ENCODE results near the gene GKAP1. TPM values are rescaled to one million over a fixed set of nuclear protein-coding genes. Genes with fewer than 3 reads are reported as not detected.
"Not testable (repeated sequence)": the region's sequence is repeated elsewhere in the genome, so short reads cannot be mapped to it uniquely, and the experiment has no call there.

Gene GKAP1
- total RNA-seq, 2 donors from 2014 or later = 8.0 to 8.2 TPM

- intact Hi-C loops (cut with DNase I) = no loop called here
- ATAC-seq (peak; percentile 93), DNase-seq (peak; percentile 96 to 97 (median 96))
- Histone ChIP-seq H3K27me3 (no peaks in the 10 kb centered on the region), H3K4me1 (peaks cover 24% of the 10 kb centered on the region), H3K9me3 (no peaks in the 10 kb centered on the region), H3K36me3 (replicated peaks in 1 of 2; ENCODE audit: insufficient read depth in 1 of 2, low read depth in 2 of 2) (no peaks in the 10 kb centered on the region), H3K4me3 (peak within 1 kb of the TSS; percentile 65 to 77), H3K27ac (peak within 1 kb of the TSS; percentile 97 to 99 (median 98))
- WGBS, 2 donors = 0 to 2% methylated on average over 27 to 67 of the region's 67 CpGs
- TF ChIP-seq POLR2A (IDR thresholded peaks at IDR 0.05) = peak; percentile 96 to 98 (median 97)
- TF ChIP-seq, protein P1, sequence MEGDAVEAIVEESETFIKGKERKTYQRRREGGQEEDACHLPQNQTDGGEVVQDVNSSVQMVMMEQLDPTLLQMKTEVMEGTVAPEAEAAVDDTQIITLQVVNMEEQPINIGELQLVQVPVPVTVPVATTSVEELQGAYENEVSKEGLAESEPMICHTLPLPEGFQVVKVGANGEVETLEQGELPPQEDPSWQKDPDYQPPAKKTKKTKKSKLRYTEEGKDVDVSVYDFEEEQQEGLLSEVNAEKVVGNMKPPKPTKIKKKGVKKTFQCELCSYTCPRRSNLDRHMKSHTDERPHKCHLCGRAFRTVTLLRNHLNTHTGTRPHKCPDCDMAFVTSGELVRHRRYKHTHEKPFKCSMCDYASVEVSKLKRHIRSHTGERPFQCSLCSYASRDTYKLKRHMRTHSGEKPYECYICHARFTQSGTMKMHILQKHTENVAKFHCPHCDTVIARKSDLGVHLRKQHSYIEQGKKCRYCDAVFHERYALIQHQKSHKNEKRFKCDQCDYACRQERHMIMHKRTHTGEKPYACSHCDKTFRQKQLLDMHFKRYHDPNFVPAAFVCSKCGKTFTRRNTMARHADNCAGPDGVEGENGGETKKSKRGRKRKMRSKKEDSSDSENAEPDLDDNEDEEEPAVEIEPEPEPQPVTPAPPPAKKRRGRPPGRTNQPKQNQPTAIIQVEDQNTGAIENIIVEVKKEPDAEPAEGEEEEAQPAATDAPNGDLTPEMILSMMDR (IDR thresholded peaks at IDR 0.05) = peak in 3 of 7 experiments; percentile 13 to 26 (median 23)
These were observed 109.6 kb downstream of the GKAP1 start, which contains the start of gene UBQLN1 for GRCh38 chr9:83707768-83708514. Gene UBQLN1 (minus strand): TSS chr9:83707958. CDS start chr9:83707679, 279 bp downstream.

DNA sequence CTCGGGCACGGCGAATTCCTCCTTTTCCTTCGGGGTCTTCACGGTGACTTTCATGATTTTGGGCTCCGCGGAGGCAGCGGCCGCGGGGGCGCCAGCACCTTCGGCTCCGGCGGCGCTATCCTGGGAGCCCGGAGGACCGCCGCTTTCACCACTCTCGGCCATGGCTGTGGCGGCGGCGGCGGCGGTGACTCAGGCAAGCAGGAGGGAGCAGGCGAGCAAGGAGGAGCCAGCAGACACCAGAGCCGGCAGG, 110.1 kb downstream of the GKAP1 start:
- WGBS, 2 donors = 0% methylated on average over 26 of the region's 26 CpGs; no CpG with 5 or more reads in 1 of the 2 donors
- no peak for TF ChIP-seq POLR2A (IDR thresholded peaks at IDR 0.05)
- TF ChIP-seq, protein P1 (IDR thresholded peaks at IDR 0.05) = no peak
- Histone ChIP-seq H3K9me3 (no peaks in the 10 kb centered on the region), H3K27me3 (no peaks in the 10 kb centered on the region), H3K36me3 (replicated peaks in 1 of 2; ENCODE audit: insufficient read depth in 1 of 2, low read depth in 2 of 2) (no peaks in the 10 kb centered on the region), H3K4me3 (peak overlapping the region; percentile 65 to 77), H3K4me1 (peaks cover 28% of the 10 kb centered on the region), H3K27ac (peak overlapping the region; percentile 97 to 99 (median 98))
- DNase-seq (no peak), ATAC-seq (peak; percentile 71)
- intact Hi-C loops (cut with DNase I) = no loop called here

GRCh38 chr9:83706676-83707517, 110.7 kb downstream of the GKAP1 start:
- WGBS, 2 donors = 0 to 1% methylated on average over 25 to 41 of the region's 42 CpGs
- H3K36me3 ChIP-seq (replicated peaks in 1 of 2; ENCODE audit: insufficient read depth in 1 of 2, low read depth in 2 of 2) = no peaks in the 10 kb centered on the region
- no peaks in the 10 kb centered on the region for H3K27me3 ChIP-seq
- H3K9me3 ChIP-seq = no peaks in the 10 kb centered on the region
- DNase-seq (peak; percentile 32 to 48 (median 39)), ATAC-seq (peak; percentile 2)
- H3K27ac ChIP-seq = peak overlapping the region; percentile 97 to 99 (median 98)
- peak overlapping the region; percentile 65 to 77 for H3K4me3 ChIP-seq
- TF ChIP-seq, protein P1 (IDR thresholded peaks at IDR 0.05) = no peak
- no peak for TF ChIP-seq POLR2A (IDR thresholded peaks at IDR 0.05)
- peaks cover 32% of the 10 kb centered on the region for H3K4me1 ChIP-seq
- intact Hi-C loops (cut with DNase I) = no loop called here

GRCh38 chr9:83705219-83705651, 112.3 kb downstream of the GKAP1 start:
- H3K9me3 ChIP-seq; H3K27me3 ChIP-seq; DNase-seq; H3K27ac ChIP-seq; ATAC-seq; intact Hi-C loops (cut with DNase I); H3K36me3 ChIP-seq (replicated peaks in 1 of 2; ENCODE audit: insufficient read depth in 1 of 2, low read depth in 2 of 2); H3K4me3 ChIP-seq: not testable (repeated sequence)
- WGBS, 2 donors = 86 to 91% methylated on average over 12 of the region's 12 CpGs
- H3K4me1 ChIP-seq = peaks cover 46% of the 10 kb centered on the region

DNA sequence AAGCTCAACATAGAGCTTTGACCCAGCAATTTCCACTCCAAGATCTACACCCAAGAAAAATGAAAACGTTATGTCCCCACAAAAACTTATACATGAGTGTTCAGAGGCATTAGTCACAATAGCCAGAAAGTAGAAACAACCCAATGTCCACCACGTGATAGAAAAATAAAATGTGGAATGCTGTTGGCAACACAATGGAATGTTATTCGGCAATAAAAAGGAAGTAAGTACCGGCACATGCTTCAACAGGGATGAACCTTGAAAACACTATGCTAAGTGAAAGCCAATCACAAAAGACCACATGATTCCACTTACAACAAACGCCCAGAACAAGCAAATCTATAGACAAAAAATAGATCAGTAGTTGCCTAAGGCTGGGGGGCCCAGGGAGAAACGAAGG, 115.8 kb downstream of the GKAP1 start:
- intact Hi-C loops (cut with DNase I) = no loop called here
- Histone ChIP-seq H3K36me3 (replicated peaks in 1 of 2; ENCODE audit: insufficient read depth in 1 of 2, low read depth in 2 of 2) (no peaks in the 10 kb centered on the region), H3K4me1 (peaks cover 57% of the 10 kb centered on the region), H3K27ac (no peak overlapping the region), H3K9me3 (no peaks in the 10 kb centered on the region), H3K27me3 (no peaks in the 10 kb centered on the region), H3K4me3 (no peak overlapping the region)
- TF ChIP-seq POLR2A (IDR thresholded peaks at IDR 0.05) = no peak
- TF ChIP-seq, protein P1 (IDR thresholded peaks at IDR 0.05) = no peak
- WGBS, 2 donors = 48 to 51% methylated on average over 6 of the region's 6 CpGs
- DNase-seq (no peak), ATAC-seq (peak; percentile 30)
